ENCODE measurements around the gene OLFML2A. TPM values are rescaled to one million over a fixed set of nuclear protein-coding genes. Genes with fewer than 3 reads are reported as not detected.
A peak's percentile ranks its signal among the peaks of the same experiment; 100 is the strongest.
"Not testable (repeated sequence)": the region's sequence is repeated elsewhere in the genome, so short reads cannot be mapped to it uniquely, and the experiment has no call there.

The OLFML2A gene
- 3.5 and 7.0 TPM in 2 replicates for total RNA-seq

DNA sequence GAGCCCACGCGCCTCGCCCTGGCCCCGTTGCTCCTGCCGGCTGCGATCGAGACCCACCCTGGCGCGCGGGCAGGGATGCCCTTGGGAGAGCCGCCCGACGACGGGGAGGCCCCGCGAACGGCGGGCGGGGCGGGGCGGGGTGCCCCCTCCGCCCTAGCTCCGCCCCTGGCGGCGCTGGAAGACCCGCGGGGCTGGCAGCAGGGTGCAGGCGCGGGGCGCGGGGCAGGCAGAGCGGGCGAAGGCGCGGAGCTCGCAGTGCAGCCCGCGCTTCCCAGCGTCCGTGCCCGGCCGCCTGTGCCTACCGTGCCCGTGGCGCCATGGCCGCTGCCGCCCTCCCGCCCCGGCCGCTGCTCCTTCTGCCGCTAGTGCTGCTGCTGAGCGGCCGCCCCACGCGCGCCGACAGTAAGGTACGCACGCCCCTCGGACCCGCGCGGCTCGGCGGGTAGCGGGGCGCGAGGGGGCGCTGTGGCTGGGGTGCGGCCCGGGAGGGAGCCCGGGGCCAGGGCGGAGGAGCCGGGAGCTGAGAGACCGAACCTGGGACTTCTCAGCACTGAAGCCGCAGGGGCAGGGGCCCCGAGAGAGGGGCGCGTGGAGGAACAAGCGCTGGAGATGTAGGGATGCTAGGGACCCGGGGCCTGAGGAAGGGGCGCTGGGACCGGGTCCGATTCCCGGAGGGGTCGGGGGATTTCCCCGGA lies at the start of gene OLFML2A:
Gene OLFML2A, plus strand, starts transcription at position 180 of the 695 bp plus-strand sequence. Its CDS starts 138 bp downstream, at position 318.
- DNase-seq (ENCODE audit: low read depth) = no peak
- peak; percentile 32 for TF ChIP-seq CTCF (conservative IDR thresholded peaks at IDR 0.05; ENCODE audit: low read depth, low read length)
- H3K4me3 ChIP-seq (ENCODE audit: low read depth, low read length) = peak within 1 kb of the TSS; percentile 44

GRCh38 chr9:124730772-124731171 lies 46.2 kb upstream of the OLFML2A start:
- no peak overlapping the region for H3K4me3 ChIP-seq (ENCODE audit: low read depth, low read length)
- DNase-seq (ENCODE audit: low read depth) = no peak
- no peak for TF ChIP-seq CTCF (conservative IDR thresholded peaks at IDR 0.05; ENCODE audit: low read depth, low read length)

GRCh38 chr9:124733964-124734740 lies 42.8 kb upstream of the OLFML2A start:
- TF ChIP-seq CTCF (conservative IDR thresholded peaks at IDR 0.05; ENCODE audit: low read depth, low read length) = no peak
- DNase-seq (ENCODE audit: low read depth) = no peak
- H3K4me3 ChIP-seq (ENCODE audit: low read depth, low read length) = no peak overlapping the region

DNA sequence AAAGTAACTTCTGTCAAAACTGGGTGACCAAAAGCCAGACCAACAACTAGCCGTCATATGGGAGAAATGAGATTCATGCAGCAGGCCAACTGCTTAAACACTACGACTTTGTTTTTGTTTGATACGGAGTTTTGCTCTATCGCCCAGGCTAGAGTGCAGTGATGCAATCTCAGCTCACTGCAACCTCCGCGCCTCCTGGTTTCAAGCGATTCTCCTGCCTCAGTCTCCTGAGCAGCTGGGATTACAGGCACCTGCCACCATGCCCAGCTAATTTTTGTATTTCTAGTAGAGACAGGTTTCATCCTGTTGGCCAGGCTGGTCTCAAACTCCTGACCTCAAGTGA lies 42.2 kb upstream of the OLFML2A start:
- not testable (repeated sequence) for H3K4me3 ChIP-seq (ENCODE audit: low read depth, low read length); DNase-seq (ENCODE audit: low read depth)

DNA sequence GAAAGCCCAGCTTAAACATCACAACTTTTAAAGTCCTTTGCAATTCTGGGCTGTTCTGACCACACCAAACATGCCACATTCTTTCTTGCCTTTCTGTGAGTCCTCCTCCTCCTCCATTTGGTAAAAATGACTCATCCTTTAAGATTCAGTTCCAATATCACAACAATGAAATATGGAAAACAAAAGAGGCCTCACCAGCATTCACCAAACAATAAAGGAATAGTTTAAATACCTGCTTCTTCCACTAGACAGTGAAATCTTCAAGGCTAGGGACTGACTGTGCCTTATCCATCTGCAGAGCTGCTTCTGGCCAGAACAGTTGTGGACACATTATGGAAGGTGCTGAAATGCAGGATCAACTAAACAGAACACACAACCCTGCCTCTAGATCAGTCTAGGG lies 41.8 kb upstream of the OLFML2A start:
- no peak overlapping the region for H3K4me3 ChIP-seq (ENCODE audit: low read depth, low read length)
- no peak for DNase-seq (ENCODE audit: low read depth)
- TF ChIP-seq CTCF (conservative IDR thresholded peaks at IDR 0.05; ENCODE audit: low read depth, low read length) = no peak

GRCh38 chr9:124738075-124738474 lies 38.9 kb upstream of the OLFML2A start:
- H3K4me3 ChIP-seq (ENCODE audit: low read depth, low read length); DNase-seq (ENCODE audit: low read depth): not testable (repeated sequence)

DNA sequence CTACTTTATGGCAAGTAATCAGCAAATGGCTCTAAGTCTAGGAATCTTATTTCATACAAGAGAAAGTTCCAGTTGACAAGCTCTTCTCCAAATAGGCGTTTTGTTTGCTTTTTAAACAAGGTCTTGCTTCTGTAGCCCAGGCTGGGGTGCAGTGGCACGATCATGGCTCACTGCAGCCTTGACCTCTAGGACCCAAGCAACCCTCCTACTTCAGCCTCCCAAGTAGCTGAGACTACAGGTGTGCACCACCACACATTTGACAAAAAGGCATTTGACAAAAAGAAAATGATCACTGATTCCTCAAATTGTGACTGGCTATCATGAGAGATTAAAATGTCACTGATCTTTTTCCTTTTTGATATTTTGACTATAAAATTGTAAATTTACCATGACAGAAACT lies 37.6 kb upstream of the OLFML2A start:
- no peak for TF ChIP-seq CTCF (conservative IDR thresholded peaks at IDR 0.05; ENCODE audit: low read depth, low read length)
- DNase-seq (ENCODE audit: low read depth) = no peak
- no peak overlapping the region for H3K4me3 ChIP-seq (ENCODE audit: low read depth, low read length)

DNA sequence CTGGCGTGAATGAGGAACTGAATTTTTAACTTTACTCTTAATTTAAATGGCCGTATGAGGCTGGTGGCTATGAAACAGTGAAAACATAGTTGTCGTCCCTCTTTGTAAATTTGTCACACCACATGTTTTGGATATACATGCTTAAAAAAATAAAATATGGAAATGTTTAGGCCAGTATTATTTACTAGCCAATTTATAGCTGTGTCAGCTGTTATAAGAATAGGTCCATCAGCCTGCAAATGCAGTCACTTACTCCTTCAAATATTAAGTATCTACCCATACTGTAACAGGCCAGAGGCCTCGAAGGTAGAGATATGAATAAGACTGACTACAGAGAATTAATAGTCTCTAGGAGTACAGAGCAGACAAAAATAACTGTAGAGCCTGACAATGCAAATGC lies 35.8 kb upstream of the OLFML2A start:
- DNase-seq (ENCODE audit: low read depth) = no peak
- TF ChIP-seq CTCF (conservative IDR thresholded peaks at IDR 0.05; ENCODE audit: low read depth, low read length) = no peak
- H3K4me3 ChIP-seq (ENCODE audit: low read depth, low read length) = no peak overlapping the region

Data from epithelial cell of proximal tubule (primary cell).